NCI-H1417 (cell line): ENCODE data around the gene IDH1.
A peak's percentile ranks its signal among the peaks of the same experiment; 100 is the strongest.
"Not testable (repeated sequence)": the region's sequence is repeated elsewhere in the genome, so short reads cannot be mapped to it uniquely, and the experiment has no call there.

Experiments used
- DNase-seq, 3 experiments: peaks; one replicate each; lab custom pipeline; 2025; lab: John Stamatoyannopoulos, UW

The IDH1 gene

DNA sequence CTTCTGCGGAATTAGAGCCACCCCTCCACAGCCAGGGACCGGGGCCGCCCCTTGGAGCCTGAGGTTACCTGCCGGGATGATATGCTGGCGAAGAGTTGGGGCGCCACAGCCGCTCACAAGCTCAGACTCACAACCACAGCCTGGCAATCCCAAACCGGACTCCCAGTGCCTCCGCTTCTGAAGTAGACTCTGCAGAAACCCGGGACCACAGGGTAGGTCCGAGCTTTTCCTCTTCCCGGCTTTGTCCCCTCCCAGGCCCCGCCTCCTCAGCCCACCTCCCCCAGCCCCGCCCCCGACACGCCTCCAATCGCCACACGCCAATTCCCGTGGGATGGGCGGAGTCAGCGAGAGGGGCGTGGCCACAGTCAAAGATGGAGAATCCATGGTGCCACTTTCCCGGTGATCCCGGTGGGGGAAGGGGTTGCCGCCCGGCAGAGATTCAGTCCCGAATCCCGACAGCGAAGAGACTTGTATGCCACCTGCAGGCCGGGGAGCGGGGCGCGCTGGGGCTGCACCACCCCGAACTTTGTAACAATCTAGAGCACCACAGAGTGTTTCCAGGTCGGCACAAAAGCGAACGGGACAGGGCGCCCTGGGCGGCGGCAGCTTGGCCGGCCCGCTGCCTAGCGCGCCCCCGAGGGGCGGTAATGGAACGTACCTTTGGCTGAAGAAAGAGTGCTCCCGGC, at the start of gene IDH1:
Gene IDH1, minus strand, starts transcription at position 201 of the 686 bp plus-strand sequence. CDS start 3,520 bp downstream, outside the sequence.
- peak; percentile 92 to 97 (median 93) for DNase-seq

DNA sequence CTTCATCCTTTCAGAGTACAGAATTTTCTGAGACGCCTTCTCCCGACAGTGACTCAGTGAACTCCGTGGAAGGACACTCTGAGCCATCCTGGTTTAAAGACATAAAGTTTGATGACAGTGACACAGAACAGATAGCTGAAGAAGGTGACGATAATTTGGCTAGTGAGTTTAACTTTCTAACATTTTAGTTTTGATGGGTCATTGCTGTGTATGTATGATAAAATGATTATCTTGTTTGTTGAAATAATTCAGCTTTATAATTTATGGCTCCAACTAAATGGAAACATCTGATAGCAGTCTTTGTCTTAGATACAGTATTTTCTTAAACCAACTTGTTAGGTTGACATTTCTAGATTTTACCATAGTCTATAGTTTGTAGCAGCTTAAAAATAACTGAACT, 49.3 kb upstream of the IDH1 start:
- no peak for DNase-seq

DNA sequence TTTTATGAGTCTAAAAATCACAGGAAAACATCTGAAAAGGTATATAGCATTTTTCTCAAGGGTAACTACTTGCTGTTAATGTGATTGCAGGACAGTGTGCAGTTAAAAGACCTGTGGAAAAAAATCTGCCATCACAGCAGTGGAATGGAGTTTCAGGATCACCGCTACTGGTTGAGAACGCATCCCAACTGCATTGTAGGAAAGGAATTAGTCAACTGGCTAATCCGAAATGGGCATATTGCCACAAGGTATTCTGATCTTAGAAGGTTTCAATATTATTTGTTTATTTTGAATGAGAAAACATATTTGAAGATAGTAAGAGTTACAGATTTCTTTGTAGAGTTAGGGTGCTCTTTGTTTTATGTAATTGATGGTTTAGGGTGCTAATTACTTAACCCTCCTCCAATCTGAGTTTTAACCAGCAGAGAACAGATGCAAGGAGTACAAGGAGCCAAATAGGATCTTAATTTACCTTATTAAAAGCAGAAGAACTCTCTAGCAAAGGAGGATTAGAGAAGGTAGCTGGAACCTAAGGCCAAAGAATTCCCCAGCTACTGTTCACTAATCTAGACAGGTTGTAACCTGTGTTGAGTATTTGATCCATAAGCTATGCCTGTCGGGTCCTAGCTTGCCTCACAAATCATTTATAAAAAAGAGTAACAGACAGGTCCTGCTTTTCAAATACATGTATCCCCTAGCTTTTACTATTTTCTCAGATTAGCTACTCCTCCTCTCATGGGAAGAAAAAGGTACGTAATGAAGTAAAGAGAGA, 46.2 kb upstream of the IDH1 start:
- DNase-seq = no peak

DNA sequence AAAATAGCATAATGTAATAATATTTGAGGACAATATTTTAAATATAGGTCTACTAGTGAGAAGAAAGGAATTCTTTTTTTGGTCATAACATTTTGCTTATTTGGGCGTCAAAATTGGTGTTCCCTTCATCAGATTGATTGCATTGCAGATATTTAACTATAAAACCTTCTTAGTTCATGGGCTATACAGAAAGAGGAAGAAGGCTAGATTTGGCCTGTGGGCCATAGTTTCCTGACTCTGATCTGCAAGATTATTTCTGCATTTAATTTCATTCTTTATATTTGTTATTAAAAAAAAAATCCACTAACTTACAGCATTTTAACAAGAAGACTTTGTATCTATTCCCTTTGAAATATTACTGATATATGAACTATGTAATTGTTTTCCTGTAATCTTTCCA, 43.1 kb upstream of the IDH1 start:
- no peak for DNase-seq

DNA sequence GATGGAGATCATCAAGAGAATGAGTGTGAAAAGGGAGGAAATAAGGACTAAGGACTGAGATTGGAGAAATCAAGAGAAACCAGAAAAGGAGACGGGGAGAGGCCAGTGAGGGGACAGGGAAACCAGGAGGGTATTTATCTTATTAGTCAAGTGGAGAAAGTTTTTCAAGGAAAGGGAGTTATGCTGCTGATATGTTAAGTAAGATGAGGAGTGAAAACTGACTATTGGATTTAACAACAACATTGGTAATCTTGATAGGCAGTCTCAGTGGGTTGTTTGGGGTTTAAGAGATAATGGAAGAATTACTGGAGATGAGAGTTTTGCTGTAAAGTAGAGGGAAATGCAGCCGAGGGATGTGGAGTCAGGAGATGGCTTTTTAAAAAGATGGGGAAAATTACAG, 41.7 kb upstream of the IDH1 start:
- no peak for DNase-seq

DNA sequence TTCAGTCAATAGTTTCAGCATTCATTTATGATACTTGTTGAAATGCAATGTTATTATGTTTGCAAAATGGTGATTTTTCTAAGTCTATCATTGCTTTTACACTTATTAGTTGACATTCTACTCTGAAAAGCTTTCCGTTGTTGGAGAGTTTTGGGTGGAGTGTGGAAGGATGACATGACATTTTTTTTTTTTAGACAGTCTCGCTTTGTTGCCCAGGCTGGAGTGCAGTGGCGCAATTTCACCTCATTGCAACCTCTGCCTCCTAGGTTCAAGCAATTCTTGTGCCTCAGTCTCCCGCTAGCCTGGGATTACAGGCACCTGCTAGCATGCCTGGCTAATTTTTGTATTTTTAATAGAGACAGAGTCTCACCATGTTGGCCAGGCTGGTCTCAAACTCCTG, 41.0 kb upstream of the IDH1 start:
- DNase-seq = no peak

DNA sequence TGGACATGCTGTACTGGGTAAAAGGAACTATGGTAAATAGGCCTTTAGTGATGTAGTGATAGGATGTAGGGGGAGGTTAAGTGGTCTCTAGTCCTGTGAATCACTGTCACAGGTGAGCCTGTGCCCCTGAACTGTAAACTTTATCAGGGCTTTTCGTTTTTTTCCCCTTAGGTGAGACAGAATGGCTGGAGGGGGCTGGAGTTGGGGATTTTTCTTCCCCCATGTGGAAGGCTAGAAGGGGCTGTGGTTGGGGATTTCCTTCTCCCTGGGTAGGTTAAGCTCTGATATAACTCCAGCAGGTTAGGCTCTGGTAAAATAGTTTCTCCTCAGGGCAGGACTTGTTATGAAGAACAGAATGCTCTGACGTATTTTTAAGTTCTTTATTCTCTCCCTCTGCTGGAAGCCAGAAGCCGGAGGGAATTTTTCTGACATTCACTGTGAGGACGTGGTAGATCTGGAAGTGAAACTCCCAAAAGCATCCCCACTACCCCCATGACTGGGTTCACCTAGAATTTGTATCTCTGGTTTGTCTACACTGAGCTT, 39.7 kb upstream of the IDH1 start:
- no peak for DNase-seq

DNA sequence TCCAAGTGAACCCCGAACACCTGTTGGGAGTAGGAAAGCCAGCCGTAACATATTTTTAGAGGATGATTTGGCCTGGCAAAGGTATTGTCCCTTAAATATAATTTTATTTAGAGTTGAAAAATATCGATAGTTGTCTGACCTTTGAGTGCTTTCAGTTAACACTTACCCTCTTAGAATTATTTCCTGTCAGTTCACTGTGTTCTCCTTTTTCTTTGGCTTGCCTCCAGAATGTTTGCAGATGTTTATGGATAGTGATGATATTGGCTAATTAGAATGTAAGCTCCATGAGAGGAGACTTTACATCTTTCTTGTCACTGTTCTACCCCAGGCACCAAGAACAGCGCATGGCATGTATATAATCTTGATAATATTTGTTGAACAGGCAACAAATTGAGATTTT, 31.0 kb upstream of the IDH1 start:
- no peak for DNase-seq

DNA sequence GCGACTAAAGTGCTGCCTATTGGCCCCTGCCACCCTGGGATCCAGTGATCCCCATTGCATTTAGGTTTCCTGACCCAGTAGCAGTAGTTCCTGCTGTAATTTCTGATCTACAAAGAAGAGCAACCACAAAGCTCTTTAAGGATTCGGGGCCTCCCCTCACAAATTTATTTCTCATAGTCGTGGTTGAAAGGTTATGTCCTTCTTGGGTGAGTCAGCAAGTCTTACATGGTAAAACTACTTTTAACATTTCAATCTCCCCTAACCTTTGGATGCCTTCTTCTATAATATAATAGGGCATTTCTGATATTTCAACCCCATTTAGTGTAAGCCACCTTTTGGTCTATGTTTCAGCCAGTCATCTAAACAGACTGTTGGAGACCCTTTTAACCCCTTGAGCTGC, 26.1 kb upstream of the IDH1 start:
- no peak for DNase-seq

DNA sequence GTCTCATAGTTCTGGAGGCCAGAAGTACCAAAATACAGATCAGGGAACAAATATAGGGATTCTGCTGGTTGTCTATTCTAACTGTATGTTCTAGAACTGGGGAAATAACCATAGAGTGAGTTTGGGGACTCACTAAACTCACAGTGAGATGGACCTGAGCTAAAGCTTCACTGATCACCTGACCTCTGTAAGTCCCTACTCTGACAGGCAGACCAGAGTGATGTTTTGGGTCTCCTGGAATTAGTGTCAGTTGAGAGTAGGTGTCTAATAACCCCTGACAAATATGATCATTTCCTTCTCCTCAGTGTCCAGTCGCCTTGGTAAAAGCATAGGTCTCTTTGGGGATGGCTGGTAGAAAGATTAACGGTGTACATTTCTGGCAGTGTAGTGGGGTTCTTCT, 25.4 kb upstream of the IDH1 start:
- DNase-seq = no peak

DNA sequence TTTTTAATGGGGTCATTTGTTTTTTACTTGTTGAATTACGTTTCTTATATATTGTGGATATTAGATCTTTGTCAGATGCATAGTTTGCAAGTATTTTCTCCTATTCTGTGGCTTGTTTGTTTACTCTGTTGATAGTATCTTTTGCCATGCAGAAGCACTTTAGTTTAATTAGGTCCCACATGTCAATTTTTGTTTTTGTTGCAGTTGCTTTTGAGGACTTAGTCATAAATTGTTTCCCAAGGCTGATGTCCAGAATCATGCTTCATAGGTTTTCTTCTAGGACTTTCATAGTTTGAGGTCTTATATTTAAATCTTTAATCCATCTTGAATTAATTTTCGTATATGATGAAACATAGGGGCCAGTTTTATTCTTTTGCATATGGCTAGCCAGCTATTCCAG, 24.4 kb upstream of the IDH1 start:
- DNase-seq = no peak

DNA sequence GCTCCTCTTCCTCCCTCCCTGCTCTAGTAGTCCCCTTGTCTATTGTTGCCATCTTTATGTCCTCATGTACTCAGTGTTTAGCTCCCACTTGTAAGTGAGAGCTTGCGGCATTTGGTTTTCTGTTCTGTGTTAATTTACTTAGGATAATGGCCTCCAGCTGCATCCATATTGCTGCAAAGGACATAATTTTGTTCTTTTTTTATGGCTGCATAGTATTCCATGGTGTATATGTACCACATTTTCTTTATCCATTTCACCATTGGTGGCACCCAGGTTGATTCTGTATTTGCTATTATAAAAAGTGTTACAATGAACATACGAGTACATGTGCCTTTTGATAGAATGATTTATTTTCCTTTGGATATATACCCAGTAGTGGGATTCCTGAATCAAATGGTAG, 23.7 kb upstream of the IDH1 start:
- no peak for DNase-seq

DNA sequence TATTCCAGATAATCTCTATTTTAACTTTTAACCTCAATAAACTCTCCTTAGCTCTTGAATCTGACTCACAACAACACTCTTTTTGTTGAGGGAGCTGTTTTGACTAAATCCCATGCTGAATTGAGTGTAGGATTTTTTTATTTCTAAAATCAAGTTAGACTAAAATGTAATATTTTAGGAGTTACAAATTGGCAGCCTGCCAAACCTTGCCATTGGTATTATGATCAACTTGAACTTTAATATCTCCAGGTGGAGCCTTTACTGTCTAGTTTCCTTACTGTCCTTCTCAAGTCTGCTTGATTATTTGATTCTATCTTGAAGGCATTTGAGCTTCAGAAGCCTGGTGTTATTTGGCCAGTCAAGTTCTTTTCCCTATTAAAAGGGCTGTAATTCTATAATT, 19.9 kb upstream of the IDH1 start:
- DNase-seq = peak in 1 of 3 experiments; percentile 3

DNA sequence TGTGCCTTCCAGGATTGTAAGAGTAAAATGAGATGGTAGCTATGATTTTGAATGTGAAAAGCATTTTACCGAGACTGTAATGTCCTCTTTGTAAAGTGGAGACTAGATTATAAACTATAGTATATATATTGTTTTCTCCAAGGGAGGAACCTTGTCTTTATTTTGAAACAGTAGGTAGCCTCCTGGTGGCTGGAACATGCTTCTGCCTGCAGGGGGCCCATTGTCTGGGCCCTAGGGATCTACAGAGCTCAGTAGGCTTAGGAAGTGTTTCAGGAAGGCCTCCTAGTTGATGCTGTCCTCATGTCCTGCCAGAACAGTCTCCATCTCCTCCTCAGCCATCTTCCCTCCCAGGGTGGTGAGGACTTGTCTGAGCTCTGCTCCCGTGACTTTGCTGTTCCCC, 14.2 kb upstream of the IDH1 start:
- no peak for DNase-seq

DNA sequence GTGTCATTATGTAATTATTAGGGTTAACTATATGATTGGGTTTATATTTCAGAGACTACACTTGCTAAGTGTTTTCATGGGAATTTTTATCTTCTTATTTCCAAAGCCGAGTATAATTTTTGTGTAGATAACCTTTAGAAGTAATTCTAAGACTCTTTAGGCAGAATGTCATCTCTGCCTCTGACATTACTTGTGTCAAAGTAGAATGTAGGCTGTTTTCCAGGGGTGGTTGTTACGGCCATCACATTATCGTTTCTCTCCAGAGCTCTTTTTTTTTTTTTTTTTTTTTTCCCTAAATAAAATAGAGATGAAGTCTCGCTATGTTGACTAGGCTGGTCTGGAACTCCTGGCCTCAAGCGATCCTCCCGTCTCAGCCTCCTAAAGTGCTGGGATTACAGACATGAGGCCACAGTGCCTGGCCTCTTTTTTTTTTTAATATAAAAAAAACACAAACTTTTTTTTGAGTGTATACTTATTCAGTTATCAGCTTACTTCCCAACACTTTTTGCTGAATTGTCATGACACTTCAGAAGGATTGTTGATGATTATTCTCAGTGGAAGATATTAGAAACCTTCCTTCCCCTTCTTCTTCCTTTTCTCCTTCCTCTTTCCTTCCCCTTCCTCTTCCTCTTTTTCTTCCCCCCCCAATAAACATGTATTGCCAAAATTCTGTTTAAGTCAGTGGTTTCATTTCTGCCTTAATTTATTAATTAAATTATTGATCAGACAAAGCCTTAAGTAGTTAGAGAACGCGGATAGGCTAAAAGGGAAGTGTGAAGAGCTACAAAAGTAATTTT, 13.5 kb upstream of the IDH1 start:
- no peak for DNase-seq

DNA sequence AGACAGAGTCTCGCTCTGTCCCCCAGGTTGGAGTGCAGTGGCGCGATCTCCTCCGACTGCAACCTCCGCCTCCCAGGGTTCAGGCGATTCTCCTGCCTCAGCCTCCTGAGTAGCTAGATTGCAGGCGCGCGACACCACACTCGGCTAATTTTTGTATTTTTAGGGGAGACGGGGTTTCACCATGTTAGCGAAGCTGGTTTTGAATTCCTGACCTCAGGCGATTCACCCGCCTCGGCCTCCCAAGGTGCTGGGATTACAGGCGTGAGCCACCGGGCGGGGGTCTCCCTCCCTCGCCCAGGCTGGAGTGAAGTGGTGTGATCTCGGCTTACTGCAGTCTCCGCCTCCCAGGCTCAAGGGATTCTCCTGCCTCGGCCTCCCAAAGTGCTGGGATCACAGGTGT, 12.7 kb upstream of the IDH1 start:
- not testable (repeated sequence) for DNase-seq

DNA sequence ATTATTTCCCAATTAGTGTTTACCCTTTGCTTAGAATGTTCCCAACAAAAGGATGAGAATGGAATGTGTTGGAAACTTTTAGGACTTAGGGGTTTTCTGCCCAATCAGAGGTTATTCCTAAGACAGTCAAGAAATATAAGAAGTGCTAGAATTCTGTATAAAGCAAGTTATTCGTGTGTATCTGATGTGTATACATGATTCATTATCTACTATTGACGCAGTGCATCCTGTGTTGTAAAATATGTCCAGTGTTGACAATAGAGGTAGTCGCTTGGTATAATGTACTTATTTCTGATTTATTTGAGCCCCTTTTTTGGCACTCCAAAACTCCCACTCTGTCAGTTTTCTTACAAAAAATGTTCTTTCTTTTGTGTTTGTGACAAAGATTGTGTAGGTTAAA, 12.1 kb upstream of the IDH1 start:
- DNase-seq = no peak

DNA sequence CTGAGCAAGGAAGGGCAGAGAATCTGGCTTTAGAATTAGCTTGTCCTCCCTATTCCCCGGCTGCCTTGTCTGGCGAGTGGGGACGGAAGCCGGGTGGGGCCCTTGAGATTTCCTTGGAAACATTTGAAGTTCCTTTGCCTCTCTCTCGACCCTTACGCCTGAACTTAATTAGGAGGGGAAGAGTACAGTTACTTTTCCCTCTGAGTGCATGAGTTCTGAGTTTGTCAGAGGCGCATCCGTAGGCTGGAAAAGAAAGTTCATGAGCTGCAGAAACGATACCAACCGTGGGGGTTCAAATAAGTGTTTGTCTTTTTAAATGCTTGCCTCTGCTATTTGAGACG, 11.7 kb upstream of the IDH1 start:
- DNase-seq = no peak

DNA sequence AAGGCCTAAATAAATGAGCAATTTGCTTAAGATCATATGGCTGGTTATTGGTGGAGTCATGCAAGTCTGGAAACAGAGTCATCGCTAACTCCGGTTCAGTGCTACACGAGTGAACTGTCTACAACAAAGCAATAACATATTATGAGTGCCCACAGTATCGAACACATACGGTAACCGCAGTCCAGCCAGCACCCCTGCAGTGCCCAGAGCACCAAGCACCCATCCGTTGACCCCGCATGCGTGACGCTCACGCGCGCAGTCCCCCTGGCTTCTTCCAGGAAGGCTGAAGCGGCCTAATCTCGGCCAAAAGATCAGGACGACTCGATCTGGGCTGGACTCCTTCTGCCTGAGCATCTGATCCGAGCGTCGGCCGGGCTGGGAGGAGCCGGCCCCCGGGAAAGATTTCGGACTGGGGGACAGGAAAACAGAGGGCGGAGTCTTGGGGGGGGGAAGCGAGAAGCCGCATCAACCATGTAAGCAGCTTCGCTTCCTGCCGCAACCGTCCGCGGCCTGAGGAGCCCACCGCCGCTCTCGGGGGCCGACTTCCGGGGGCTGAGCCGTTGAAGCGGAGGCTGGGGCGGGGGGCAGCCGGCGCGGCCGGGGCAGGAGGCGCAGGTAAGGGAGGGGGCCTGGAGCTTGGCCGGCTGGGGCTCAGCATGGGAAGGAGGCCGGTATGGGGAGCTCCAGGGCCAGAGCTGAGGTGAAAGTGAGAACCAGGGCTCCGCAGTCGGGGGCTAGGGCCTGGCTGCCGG, 11.1 kb upstream of the IDH1 start, which contains the start of gene PIKFYVE:
Gene PIKFYVE, plus strand, starts transcription at position 455 of the 752 bp plus-strand sequence. CDS start 5,265 bp downstream, outside the sequence.
- DNase-seq = peak; percentile 88 to 99 (median 97)

DNA sequence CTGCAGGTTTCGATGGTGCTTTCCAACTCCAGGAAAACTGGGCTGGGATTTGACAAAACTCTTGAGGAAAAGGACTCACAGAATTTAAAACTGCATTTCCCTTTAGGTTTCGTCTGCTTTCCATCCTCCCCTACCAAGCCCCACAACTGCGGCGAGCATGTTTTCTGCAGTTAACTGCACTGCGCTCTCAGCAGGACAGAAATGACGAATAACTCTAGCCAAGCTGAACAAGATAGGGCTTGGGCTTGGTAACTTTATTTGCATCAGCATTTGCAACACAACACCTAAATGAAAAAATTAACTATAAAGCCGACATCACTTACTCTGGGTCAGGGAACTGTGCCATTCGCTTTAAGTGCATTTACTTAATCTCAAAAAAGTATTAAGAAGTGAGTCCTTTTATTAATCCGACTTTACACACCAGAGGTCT, 10.5 kb upstream of the IDH1 start:
- DNase-seq = peak in 2 of 3 experiments; percentile 71 to 83
